Activated CD4-positive, alpha-beta T cell treated with anti-CD3 and anti-CD28 coated beads for 24 hours (primary cell): Measurements from ENCODE around the gene LRFN2.

ENCODE experiments used
- DNase-seq, 2 donors: peaks; one replicate each; pipeline ENCODE4 v3.0.0-alpha.2; 2020; ENCODE audit warnings: low read depth in 2 of 2

The LRFN2 gene

GRCh38 chr6:40438246-40438887 lies 148.8 kb downstream of the LRFN2 start:
- DNase-seq: no peak

- DNase-seq: no peak
Observed at GRCh38 chr6:40437631-40438030, 149.5 kb downstream of the LRFN2 start.

DNA sequence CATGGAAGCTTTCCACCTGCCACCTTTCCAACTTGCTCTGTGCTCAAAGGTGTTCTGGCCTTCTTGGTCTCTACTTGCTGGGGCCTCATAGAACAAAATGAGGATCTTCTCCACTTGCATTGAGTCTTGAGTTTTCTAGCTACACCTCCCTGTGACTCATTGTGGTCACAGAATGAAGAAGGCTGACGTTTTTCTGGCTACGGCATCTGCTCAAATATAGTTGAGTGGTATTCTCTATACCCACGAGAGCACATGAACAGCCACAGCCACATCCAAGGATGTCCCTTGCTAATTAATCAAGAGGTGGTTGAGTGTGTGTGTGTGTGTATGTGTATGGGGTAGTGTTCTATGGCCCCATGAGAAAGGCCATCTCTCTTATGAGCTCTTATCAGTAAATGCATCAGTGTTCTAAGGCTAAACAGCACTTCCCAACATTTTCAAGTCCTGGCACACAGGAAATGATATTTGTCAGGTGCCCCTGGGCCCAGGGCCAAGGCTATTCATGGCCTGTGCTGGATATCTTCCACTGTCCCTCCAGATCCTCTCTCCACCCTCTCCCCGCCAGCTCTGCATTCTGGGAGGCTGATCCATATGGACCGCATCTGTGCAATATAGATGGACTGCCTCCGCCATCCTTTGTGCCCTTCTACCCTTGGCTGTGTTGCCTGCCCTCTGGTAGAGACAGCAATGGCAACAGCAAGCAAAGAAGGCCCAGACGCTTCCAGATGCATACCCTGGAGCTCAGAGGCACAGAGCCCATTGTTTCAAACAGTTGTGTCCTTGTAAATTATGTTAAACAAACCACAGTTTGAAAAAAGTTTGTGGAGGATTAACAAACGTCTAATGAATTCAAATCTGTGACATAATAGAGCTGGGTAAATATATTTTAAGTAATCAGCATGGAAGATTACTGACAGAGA lies 150.2 kb downstream of the LRFN2 start:
- no peak for DNase-seq

DNA sequence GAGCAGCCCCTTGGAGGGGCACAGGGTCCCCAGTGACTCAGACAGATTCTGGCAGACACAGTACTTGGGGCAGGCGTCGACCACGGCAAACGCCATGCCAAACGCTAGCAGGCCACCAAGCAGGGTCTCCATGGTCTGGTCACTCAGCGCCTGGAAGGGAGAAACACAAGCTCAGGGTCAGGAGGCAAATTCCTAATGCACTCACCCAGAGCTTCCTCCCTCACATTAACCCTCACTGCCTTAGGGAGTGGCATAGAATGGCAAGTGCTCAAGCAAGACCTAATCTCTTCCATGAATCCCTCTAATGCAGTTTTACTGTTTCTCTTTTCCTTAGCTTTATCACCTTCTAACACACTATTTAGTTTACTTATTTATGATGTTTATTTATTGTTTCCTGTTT lies 154.2 kb downstream of the LRFN2 start:
- DNase-seq: no peak

- DNase-seq: no peak
Observed at GRCh38 chr6:40431706-40432105, 155.5 kb downstream of the LRFN2 start.

- no peak for DNase-seq
Observed at GRCh38 chr6:40427196-40427595, 160.0 kb downstream of the LRFN2 start.

DNA sequence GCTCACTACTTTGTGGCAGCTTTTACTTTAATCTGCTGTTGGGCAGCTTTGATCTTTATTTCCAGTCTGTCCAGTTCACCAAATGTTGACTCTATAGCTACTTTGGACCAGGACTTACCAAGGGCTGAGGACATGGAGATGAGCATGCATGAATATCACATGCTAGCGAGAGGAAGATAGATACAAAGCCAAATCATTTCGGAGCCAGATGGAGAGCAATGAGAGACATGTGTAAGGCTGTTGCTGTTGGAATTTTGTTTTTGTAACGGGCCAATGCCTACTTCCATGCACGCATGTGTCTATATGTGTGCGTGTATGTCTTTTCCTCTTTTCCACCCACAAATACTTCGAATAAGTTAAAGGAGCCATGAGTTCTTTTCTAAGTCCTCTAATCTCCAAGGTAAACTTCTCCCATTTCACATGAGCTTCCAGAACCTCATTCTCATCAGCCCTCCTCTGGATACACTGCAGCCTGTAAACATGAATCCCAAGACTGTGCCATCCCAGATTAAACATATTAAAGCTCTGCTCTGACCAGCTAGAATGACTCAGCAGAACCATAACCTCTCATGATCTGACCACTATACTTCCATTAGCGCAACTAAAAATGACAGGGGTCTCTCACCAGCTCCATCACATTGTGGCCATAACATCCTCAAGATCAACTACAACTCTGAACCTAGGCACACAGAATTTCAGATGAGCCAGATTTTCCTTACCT lies 160.7 kb downstream of the LRFN2 start:
- DNase-seq: no peak

- no peak for DNase-seq
Observed at GRCh38 chr6:40425192-40425919, 161.8 kb downstream of the LRFN2 start.

- DNase-seq: no peak
Observed at GRCh38 chr6:40422046-40422445, 165.1 kb downstream of the LRFN2 start.

GRCh38 chr6:40419946-40420728 lies 167.0 kb downstream of the LRFN2 start:
- DNase-seq: no peak

DNA sequence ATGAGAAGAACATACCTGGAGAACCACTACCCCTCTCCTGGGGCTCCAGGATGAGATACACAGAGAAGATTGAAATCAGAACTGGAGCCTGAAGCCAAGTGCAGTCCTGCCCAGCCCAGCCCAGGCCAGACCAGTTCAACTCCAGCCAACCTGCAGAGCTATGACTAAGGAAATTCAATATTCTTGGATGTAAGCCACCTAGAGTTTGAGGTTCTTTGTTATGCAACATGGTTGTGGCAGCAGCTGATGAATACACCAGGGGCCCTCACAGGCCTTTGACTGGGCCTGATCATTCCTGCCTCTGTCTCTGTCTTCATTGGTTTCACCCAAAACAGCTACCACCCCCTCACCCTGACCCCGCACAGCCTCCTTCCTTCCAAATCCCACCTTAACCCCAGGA lies 167.8 kb downstream of the LRFN2 start:
- DNase-seq: no peak

- DNase-seq: no peak
Observed at GRCh38 chr6:40417031-40417430, 170.1 kb downstream of the LRFN2 start.

DNA sequence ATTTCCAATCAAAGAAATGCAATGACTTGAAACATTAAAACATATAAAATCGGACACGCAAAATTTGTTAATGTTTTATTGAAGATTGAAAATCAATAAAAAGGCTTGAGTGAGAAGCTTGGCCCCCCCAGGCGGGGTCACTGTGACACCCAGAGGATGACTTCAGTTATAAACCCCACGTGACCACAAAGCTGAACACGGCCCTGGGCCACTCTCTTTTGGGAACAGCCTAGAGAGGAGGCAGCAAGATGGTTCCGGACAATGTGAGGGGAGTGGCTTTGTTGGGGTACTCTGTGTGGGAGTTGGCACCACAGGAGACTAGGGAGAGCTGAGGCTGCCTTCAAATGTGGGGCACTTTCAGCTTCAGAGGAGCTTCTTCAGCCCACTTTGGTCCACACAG lies 172.5 kb downstream of the LRFN2 start:
- no peak for DNase-seq

DNA sequence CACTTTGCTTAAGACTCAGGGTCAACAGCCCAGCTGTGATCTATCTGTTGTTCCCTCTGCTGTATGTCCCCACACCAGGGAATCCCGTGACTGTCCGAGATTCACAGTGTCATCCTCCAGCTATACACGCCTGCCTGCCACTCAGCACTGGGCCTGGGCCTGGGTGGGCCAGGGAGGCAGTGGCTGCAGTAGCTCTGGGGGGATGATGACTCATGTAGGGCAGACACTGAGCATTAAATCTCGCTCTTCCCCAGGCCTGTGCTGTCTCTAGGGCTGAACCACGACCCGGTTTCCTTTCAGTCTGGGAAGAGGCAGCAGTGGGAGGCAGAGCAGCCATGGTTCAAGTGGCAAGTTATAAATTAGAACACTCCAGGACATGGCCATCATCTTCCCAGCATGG lies 173.9 kb downstream of the LRFN2 start:
- DNase-seq: no peak

DNA sequence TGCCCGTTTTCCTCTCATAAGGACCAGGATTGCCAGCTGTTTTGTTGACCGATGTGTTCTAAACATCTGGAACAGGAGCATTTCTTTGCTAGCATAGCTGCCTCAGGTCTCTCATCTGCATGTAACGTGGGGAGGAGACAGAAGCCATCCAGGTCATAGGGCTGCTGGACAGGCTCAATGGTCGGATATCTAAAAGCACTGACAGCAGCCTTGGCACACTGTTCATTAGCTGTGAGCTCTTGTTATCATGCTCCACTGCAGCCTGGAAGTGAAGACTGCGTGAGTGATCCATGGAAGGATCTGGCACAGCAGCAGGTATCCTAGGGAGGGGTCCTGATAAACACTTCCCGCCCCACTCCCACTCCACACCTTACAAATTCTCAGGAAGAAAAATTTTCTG lies 175.3 kb downstream of the LRFN2 start:
- no peak for DNase-seq

DNA sequence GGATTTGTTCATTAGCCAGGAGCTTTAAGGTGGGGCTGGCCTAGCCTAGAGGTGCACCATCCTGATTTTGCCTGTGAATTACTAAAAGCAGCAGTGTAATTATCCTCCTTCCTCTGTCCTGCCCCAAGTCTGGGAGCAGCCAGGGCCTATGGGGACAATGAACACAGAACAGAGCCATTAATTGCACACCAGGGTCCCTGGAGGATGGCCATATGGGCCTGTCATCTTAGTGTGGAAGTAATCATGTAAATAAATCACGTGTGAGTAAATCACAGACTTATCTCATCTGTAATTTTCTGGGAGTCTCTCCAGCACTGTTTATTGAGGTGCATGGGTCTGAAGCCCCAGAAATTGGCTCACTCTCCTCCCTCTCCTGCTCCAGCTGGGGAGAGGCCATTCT lies 176.3 kb downstream of the LRFN2 start:
- DNase-seq: no peak

GRCh38 chr6:40409716-40410397 lies 177.3 kb downstream of the LRFN2 start:
- no peak for DNase-seq

DNA sequence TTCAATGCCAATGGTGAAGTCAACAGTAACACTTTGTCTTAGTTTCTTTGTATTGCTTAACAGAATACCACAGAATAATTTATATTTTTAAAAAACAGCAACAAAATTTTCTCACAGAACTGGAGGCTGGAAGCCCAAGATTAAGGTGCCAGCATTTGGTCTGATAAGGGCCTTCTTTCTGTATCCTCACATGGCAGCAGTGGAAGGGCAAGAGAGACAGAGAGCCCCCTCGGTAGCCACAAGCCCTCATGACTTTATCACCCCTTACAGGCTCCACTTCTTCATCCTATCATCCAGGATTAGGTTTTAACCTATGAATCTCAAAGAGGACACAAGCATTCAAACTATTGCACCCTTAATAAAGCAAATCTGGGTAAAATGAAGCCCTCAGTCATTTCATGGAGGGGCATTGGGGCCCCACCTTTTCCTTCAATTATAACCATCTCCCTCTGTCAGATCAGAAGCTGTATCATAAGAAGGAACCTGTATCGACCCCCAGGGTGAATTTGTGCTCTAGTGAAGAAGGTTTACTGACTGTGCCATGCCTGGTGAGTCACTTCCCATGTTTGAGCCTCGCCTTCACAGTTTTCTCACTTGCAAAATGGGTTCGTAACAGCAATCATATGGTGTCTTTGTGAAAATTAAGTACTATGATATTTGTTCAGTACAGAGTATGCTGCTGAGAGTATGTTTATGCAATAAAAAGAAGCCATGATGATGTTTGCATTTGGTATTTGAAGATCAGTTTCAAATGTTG lies 178.2 kb downstream of the LRFN2 start:
- no peak for DNase-seq

GRCh38 chr6:40407239-40407638 lies 179.9 kb downstream of the LRFN2 start:
- DNase-seq: no peak

- no peak for DNase-seq
Observed at GRCh38 chr6:40406175-40406574, 181.0 kb downstream of the LRFN2 start.
